Mesendoderm (in vitro differentiated cells): ENCODE measurements around the gene CBFB.
"Not testable (repeated sequence)": the region's sequence is repeated elsewhere in the genome, so short reads cannot be mapped to it uniquely, and the experiment has no call there.

Experiments used
- DNase-seq: peaks from one replicate; pipeline ENCODE4 v3.0.0; 2013
- H2AK5ac ChIP-seq: 2 replicates; pipeline ENCODE4 v1.6.1; 2013; ENCODE audit warnings: low read length, inconsistent platforms
- H2BK120ac ChIP-seq: 2 replicates; pipeline ENCODE4 v1.6.1; 2013; ENCODE audit warnings: low read depth, mild to moderate bottlenecking, low read length, moderate library complexity, mixed read lengths
- H2BK15ac ChIP-seq: replicated peaks from 2 replicates; pipeline ENCODE4 v1.6.1; 2013; ENCODE audit warnings: low read depth, mild to moderate bottlenecking, moderate library complexity
- H2BK5ac ChIP-seq: 2 replicates; pipeline ENCODE4 v1.6.1; 2013; ENCODE audit warnings: low read length, inconsistent platforms
- H3K18ac ChIP-seq: 2 replicates; pipeline ENCODE4 v1.6.1; 2013; ENCODE audit warnings: mild to moderate bottlenecking, low read length, mixed read lengths
- H3K23ac ChIP-seq: one replicate; pipeline ENCODE4 v1.6.1; 2013; ENCODE audit warnings: low read length
- H3K27ac ChIP-seq: 2 replicates; pipeline ENCODE4 v1.5.1; 2013; ENCODE audit warnings: low read depth, mild to moderate bottlenecking, inconsistent platforms, low read length, moderate library complexity
- H3K27me3 ChIP-seq: 2 replicates; pipeline ENCODE4 v1.6.1; 2013; ENCODE audit warnings: low read length, control low read depth, mild to moderate bottlenecking, inconsistent platforms; ENCODE audit not compliant: insufficient read depth, poor library complexity
- H3K36me3 ChIP-seq: 2 replicates; pipeline ENCODE4 v1.6.1; 2013; ENCODE audit warnings: low read length, inconsistent platforms; ENCODE audit not compliant: control insufficient read depth, insufficient read depth
- H3K4ac ChIP-seq: one replicate; pipeline ENCODE4 v1.6.1; 2013; ENCODE audit warnings: low read depth, mild to moderate bottlenecking, low read length, moderate library complexity
- H3K4me1 ChIP-seq: 2 replicates; pipeline ENCODE4 v1.6.1; 2013; ENCODE audit warnings: low read depth, low read length, inconsistent platforms; ENCODE audit not compliant: control insufficient read depth
- H3K4me2 ChIP-seq: 2 replicates; pipeline ENCODE4 v1.6.1; 2013; ENCODE audit warnings: low read length
- H3K4me3 ChIP-seq: 2 replicates; pipeline ENCODE4 v1.5.1; 2013; ENCODE audit warnings: mild to moderate bottlenecking, low read length
- H3K56ac ChIP-seq: one replicate; pipeline ENCODE4 v1.6.1; 2013; ENCODE audit warnings: low read length
- H3K79me1 ChIP-seq: 2 replicates; pipeline ENCODE4 v1.6.1; 2013; ENCODE audit warnings: low read length, inconsistent platforms
- H3K79me2 ChIP-seq: 2 replicates; pipeline ENCODE4 v1.6.1; 2013; ENCODE audit warnings: mild to moderate bottlenecking, low read length; ENCODE audit not compliant: control insufficient read depth, insufficient read depth
- H3K9ac ChIP-seq: 2 replicates; pipeline ENCODE4 v1.6.1; 2013; ENCODE audit warnings: low read length, inconsistent platforms
- H4K5ac ChIP-seq: one replicate; pipeline ENCODE4 v1.6.1; 2013; ENCODE audit warnings: low read length
- H4K8ac ChIP-seq: one replicate; pipeline ENCODE4 v1.6.1; 2013; ENCODE audit warnings: low read depth, mild to moderate bottlenecking, control low read depth, low read length, moderate library complexity
- WGBS: extraction: QIAGEN DNeasy Blood & Tissue Kit; methylation state at CpG from one replicate; pipeline ENCODE4 v1.1.7; 2013; ENCODE audit warnings: low lambda C conversion rate, missing lambda C conversion rate; ENCODE audit not compliant: insufficient coverage; ENCODE audit errors: extremely low coverage; 5-methylcytosine and 5-hydroxymethylcytosine counted together

Gene CBFB

DNA sequence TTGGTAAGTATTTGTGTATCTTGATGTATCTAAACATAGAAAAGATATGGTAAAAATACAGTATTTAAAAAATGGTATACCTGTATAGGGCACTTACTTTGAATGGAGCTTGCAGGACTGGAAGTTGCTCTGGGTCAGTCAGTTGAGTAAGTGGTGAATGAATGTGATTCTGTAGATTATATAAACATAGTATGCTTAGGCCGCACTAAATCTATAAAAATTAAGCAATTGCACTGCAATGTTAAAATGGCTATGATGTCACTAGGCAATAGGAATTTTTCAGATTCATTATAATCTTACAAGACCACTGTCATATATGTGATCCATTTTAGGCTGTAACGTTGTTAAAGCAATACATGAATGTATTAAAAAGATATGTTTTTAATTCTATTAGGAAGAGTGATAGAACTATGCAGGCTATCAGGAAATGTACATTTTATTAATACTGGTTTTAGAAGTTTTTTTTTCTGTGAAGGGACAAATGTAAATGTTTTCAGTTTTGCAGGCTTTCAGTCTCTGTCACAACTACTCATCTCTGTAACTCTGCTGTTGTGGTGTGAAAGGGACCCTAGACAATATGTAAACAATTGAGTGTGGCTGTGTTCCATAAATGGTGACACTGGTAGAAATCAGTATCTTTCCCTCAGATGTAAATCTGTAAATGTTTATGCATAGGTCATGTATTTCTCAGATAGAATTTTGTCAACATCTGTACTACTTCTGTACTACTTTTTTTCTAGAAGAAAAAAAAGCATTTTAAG, 10.5 kb downstream of the CBFB start:
- Histone ChIP-seq H2BK15ac (no peak overlapping the region), H3K79me1 (peaks cover 5% of the 10 kb centered on the region), H3K36me3 (no peaks in the 10 kb centered on the region), H3K23ac (no peak overlapping the region), H2BK120ac (no peak overlapping the region), H2AK5ac (no peak overlapping the region), H3K9ac (no peak overlapping the region), H3K4me2 (no peak overlapping the region), H3K4me1 (no peaks in the 10 kb centered on the region), H3K18ac (no peak overlapping the region), H4K5ac (no peak overlapping the region), H3K27ac (no peak overlapping the region), H3K4me3 (no peak overlapping the region), H3K4ac (no peak overlapping the region), H4K8ac (no peak overlapping the region), H3K79me2 (peaks cover 14% of the 10 kb centered on the region), H3K56ac (no peak overlapping the region), H2BK5ac (no peak overlapping the region), H3K27me3 (no peaks in the 10 kb centered on the region)
- WGBS: no CpG with 5 or more reads among the region's 2 CpGs
- DNase-seq: no peak

DNA sequence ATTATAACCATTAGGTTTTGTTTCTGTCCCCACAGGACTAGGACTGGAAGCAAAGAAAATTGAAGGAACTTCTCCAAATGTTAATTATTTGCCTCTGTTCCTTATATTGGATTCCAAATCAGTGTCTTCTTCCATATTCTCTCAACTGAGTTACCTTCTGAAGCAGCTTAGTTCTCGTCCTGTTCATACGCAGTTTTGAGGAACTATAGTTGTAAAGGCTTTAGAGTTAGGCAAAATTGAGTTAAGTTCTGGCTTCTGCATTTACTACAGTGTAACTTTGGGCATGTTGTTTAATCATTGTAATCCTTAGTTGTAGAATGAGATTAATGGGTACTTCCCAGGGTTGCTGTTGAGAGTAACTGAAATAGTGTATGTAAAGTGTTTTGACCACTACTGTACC, 11.2 kb downstream of the CBFB start:
- H3K79me2 ChIP-seq: peaks cover 7% of the 10 kb centered on the region
- H3K36me3 ChIP-seq: no peaks in the 10 kb centered on the region
- no peak overlapping the region for H4K8ac ChIP-seq

GRCh38 chr16:67040906-67041305, 12.0 kb downstream of the CBFB start:
- H3K4me1 ChIP-seq: no peaks in the 10 kb centered on the region
- no peak overlapping the region for H3K4me3 ChIP-seq
- no peak for DNase-seq
- WGBS: no CpG with 5 or more reads among the region's 2 CpGs
- H3K4me2 ChIP-seq: no peak overlapping the region
- H3K79me1 ChIP-seq: peaks cover 5% of the 10 kb centered on the region
- no peak overlapping the region for H2BK15ac ChIP-seq
- H2AK5ac ChIP-seq: no peak overlapping the region
- H3K4ac ChIP-seq: no peak overlapping the region
- no peaks in the 10 kb centered on the region for H3K27me3 ChIP-seq
- no peak overlapping the region for H3K56ac ChIP-seq
- no peak overlapping the region for H2BK120ac ChIP-seq
- no peak overlapping the region for H4K5ac ChIP-seq
- H3K79me2 ChIP-seq: peaks cover 4% of the 10 kb centered on the region
- no peak overlapping the region for H2BK5ac ChIP-seq
- no peak overlapping the region for H3K27ac ChIP-seq
- no peak overlapping the region for H3K23ac ChIP-seq
- no peak overlapping the region for H4K8ac ChIP-seq
- H3K9ac ChIP-seq: no peak overlapping the region
- H3K18ac ChIP-seq: no peak overlapping the region
- no peaks in the 10 kb centered on the region for H3K36me3 ChIP-seq

More for the DNA sequence above, 11.2 kb downstream of the CBFB start:
- Histone ChIP-seq H2AK5ac (no peak overlapping the region), H2BK120ac (no peak overlapping the region), H3K18ac (no peak overlapping the region), H3K4me3 (no peak overlapping the region), H3K4ac (no peak overlapping the region), H3K23ac (no peak overlapping the region), H2BK5ac (no peak overlapping the region), H3K4me1 (no peaks in the 10 kb centered on the region), H4K5ac (no peak overlapping the region), H3K79me1 (peaks cover 5% of the 10 kb centered on the region), H2BK15ac (no peak overlapping the region), H3K27ac (no peak overlapping the region), H3K56ac (no peak overlapping the region), H3K27me3 (no peaks in the 10 kb centered on the region), H3K4me2 (no peak overlapping the region), H3K9ac (no peak overlapping the region)
- no peak for DNase-seq
- WGBS: no CpG with 5 or more reads among the region's 2 CpGs

- H3K23ac ChIP-seq, DNase-seq, H3K56ac ChIP-seq, H3K27ac ChIP-seq, H3K4me3 ChIP-seq, H3K27me3 ChIP-seq, H3K18ac ChIP-seq, H2BK15ac ChIP-seq, H3K4me2 ChIP-seq, H4K5ac ChIP-seq, H2BK120ac ChIP-seq, H3K79me2 ChIP-seq, H3K4me1 ChIP-seq, H2BK5ac ChIP-seq, H3K79me1 ChIP-seq, H4K8ac ChIP-seq, H3K9ac ChIP-seq, H2AK5ac ChIP-seq, H3K4ac ChIP-seq, H3K36me3 ChIP-seq: not testable (repeated sequence)
- WGBS: no CpG with 5 or more reads among the region's 4 CpGs
Observed at GRCh38 chr16:67041520-67041919, 12.6 kb downstream of the CBFB start.

GRCh38 chr16:67043420-67043819, 14.5 kb downstream of the CBFB start:
- no peaks in the 10 kb centered on the region for H3K4me1 ChIP-seq
- no peak overlapping the region for H3K9ac ChIP-seq
- no peak overlapping the region for H2BK15ac ChIP-seq
- no peaks in the 10 kb centered on the region for H3K36me3 ChIP-seq
- H3K4ac ChIP-seq: no peak overlapping the region
- H3K56ac ChIP-seq: no peak overlapping the region
- H2BK5ac ChIP-seq: no peak overlapping the region
- H3K4me2 ChIP-seq: no peak overlapping the region
- DNase-seq: no peak
- H3K27ac ChIP-seq: no peak overlapping the region
- H3K18ac ChIP-seq: no peak overlapping the region
- H4K8ac ChIP-seq: no peak overlapping the region
- no CpG with 5 or more reads among the region's 1 CpG for WGBS
- H4K5ac ChIP-seq: no peak overlapping the region
- H3K79me1 ChIP-seq: peaks cover 7% of the 10 kb centered on the region
- H3K27me3 ChIP-seq: no peaks in the 10 kb centered on the region
- H2AK5ac ChIP-seq: no peak overlapping the region
- peaks cover 2% of the 10 kb centered on the region for H3K79me2 ChIP-seq
- no peak overlapping the region for H3K23ac ChIP-seq
- no peak overlapping the region for H3K4me3 ChIP-seq
- H2BK120ac ChIP-seq: no peak overlapping the region

- Histone ChIP-seq H3K4me2 (no peak overlapping the region), H2AK5ac (no peak overlapping the region), H3K23ac (no peak overlapping the region), H3K4me1 (no peaks in the 10 kb centered on the region), H4K8ac (no peak overlapping the region), H3K27ac (no peak overlapping the region), H3K4me3 (no peak overlapping the region), H2BK5ac (no peak overlapping the region), H3K79me1 (peaks cover 8% of the 10 kb centered on the region), H3K9ac (no peak overlapping the region), H3K18ac (no peak overlapping the region), H2BK15ac (no peak overlapping the region), H3K36me3 (no peaks in the 10 kb centered on the region), H3K56ac (no peak overlapping the region), H4K5ac (no peak overlapping the region), H2BK120ac (no peak overlapping the region), H3K79me2 (peaks cover 5% of the 10 kb centered on the region), H3K4ac (no peak overlapping the region), H3K27me3 (no peaks in the 10 kb centered on the region)
- no CpG with 5 or more reads among the region's 2 CpGs for WGBS
- DNase-seq: no peak
Observed at GRCh38 chr16:67050796-67051195, 21.8 kb downstream of the CBFB start.
